ENCODE results near the gene PLEKHA4. TPM values are rescaled to one million over a fixed set of nuclear protein-coding genes. Genes with fewer than 3 reads are reported as not detected.
A peak's percentile ranks its signal among the peaks of the same experiment; 100 is the strongest.
"Not testable (repeated sequence)": the region's sequence is repeated elsewhere in the genome, so short reads cannot be mapped to it uniquely, and the experiment has no call there.

Gene PLEKHA4
- total RNA-seq, 1 donor from 2014 or later, result 22.2 TPM

- DNase-seq (peak; percentile 98), ATAC-seq (peak; percentile 75)
- intact Hi-C loops (cut with micrococcal nuclease), result no loop called here
Measured at GRCh38 chr19:48872182-48872883, 3.9 kb upstream of the PLEKHA4 start, which contains the start of gene PPP1R15A. Gene PPP1R15A, plus strand, starts transcription at chr19:48872421. Its CDS starts 813 bp downstream, at chr19:48873234.

- DNase-seq; intact Hi-C loops (cut with micrococcal nuclease); ATAC-seq: not testable (repeated sequence)
Measured at GRCh38 chr19:48871471-48872181, 3.2 kb upstream of the PLEKHA4 start.

GRCh38 chr19:48870048-48870447 is 1.6 kb upstream of the PLEKHA4 start:
- DNase-seq (no peak), ATAC-seq (no peak)
- intact Hi-C loops (cut with micrococcal nuclease), result no loop called here

DNA sequence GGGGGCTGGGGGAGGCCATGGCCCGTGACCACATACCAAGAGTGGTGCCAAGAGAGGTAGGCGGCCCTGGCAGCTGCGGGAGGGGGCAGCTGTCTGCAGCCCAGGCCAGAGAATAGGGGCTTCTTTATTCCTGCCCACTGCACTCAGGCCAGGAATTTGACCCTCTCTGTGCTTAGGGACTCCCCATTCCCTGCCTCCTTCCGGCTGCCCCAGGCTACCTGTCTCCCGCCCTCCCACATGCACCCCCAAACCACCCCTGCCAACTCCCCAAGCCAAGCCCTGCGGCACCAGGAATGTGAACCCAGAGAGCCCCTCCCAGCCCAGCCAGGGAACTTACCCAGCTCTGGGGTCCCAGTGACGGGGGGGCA is 687 bp downstream of the PLEKHA4 start:
- intact Hi-C loops (cut with micrococcal nuclease), result no loop called here
- ATAC-seq (no peak), DNase-seq (no peak)

DNA sequence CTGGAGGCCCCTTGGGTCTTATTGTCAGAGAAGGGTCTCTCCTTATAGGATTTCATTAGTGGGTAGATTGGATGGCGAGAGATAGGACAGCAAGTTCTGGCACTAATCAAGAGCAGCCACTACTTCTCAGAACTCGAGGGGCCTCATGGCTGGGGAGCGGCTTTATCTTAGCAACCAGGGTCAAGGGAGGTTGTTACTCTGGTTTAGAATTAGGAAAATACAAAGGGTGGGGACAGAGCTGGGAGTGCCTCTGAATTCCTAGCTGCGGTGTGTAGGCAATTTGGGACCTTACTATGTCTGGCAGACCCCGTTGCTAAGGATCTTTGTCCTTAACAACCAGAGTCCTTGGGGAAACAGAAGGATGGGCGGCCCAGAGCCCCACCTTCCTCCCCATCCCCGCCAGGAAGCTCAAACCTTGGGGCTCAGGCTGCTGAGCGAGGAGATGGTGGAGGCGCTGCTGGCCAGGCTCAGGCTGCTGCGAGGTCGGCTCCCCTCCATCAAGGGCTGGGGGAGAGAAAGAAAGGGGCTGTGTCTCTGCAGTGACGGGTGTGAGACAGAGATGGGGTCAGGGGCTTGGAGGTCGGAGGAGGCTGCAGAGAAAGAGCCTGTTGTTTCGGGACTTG is 1.2 kb downstream of the PLEKHA4 start:
- intact Hi-C loops (cut with micrococcal nuclease), result no loop called here
- ATAC-seq (no peak), DNase-seq (no peak)

DNA sequence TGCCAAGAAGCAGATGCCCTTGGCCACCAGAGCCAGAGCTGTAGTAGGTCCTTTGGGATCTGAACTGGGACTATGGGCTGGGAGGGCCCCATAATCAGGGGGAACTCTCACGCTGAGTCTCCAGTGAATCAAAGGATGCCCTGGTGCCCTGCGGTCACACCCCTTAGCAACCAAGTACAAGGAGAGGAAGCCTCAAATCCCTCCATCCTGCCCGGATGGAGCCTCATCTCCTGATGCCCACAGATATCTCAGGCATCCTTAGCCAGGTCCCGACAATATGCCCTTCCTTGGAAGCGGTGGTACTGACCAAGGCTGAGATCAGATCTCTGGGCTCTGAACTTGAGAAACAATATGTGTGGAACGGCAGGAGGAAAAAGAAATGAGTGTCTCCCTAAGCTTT is 1.7 kb downstream of the PLEKHA4 start:
- DNase-seq (no peak), ATAC-seq (no peak)
- intact Hi-C loops (cut with micrococcal nuclease), result no loop called here

DNA sequence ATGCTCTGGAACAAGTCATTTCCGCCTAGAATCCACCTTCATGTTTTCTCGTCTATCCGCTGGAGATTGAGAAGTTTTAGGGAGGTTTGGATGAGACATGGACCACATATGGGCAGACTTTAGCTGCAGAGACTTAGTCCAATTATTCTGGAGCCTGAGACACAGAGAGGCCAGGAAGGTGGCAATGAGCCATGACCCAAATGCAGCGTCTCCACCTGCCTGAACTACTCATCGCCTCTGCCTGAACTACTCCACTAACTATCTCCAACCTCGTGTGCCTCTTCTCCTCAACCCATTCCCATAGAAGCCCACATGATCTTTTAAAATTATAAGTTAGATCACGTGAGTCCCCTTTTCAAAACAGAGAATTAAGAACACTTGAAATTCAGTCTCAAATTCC is 5.6 kb downstream of the PLEKHA4 start:
- DNase-seq, result no peak
- intact Hi-C loops (cut with micrococcal nuclease), result no loop called here

GRCh38 chr19:48861313-48861712 is 7.1 kb downstream of the PLEKHA4 start:
- intact Hi-C loops (cut with micrococcal nuclease), result no loop called here
- DNase-seq (no peak), ATAC-seq (no peak)

More for the DNA sequence above, 5.6 kb downstream of the PLEKHA4 start:
- no peak for ATAC-seq

DNA sequence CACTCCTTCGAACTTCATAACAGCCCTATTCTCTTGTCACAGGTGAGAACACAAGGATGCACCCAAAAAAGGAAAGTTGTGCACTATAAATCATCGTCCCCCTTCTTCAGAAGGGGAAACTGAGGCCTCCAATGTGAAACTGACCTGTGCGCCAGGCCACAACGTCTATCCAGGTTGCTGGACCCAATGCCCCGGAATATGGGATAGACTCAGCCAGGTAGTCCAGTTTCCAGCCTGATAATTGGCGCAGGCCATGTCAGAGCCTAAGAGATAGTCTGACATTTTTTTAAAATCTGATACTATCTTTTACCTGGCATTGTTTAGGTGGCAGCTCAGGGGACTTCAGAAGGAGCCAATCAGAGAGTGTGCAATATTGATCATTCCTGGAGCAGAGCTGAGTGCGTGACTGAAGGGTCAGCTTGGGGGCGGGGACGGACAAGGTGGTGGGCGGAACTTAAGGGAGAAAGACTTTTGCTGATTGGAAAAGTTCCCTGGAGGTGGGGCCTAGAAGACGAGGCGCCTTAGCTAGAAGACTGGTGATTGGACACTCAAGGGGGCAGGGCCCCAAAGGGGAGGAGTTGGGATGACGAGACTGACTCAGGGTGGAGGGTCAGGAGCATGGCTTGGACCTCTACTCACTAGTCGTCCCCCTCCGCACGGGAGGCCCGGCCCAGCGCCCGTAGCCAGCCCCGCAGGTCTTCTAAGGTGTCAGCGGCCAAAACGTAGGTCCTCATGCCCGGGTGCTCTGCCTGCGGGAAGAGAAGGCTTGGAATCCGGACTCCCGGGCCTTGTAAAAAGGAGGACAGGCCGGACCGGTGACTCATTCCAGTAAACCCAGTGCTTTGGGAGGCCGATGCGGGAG is 8.5 kb downstream of the PLEKHA4 start:
- ATAC-seq (peak; percentile 45), DNase-seq (no peak)
- intact Hi-C loops (cut with micrococcal nuclease), result no loop called here

DNA sequence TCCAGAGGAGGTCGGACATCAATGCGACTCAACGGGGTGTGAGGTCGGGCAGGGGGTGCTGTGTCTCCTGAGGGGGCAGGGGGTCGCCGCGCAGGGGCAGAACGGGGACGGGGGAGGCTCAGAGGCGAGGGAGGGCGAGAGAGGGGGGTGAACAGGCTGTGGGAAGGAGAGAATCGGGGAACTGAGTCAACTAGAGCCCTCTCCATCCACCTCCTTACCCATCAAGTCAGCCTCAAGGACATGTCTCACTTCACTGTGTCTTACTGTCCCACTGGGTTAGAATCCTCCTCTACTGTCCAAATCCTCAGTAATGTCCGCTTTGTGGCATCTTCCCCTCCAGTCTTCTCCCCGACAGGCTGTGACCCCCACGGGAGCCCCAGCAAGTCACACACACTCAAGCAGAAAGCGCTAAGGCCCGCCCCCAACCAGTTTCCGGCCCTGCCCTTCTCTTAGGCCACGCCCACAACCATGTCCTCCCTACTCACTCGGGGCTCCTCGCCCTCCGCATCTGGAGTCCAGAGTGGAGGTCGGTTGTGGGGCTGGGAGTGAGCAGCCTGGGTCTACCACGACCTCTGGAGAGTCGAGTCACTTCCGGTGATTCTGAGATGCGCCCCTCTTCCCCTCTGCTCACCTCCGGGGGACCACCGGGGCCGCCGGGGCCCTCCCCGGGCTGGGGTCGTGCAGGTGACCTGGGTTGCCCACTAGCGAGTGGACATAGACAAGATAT is 9.3 kb downstream of the PLEKHA4 start:
- peak; percentile 53 for DNase-seq
- peak; percentile 57 for ATAC-seq
- intact Hi-C loops (cut with micrococcal nuclease), result no loop called here

- intact Hi-C loops (cut with micrococcal nuclease), result no loop called here
- no peak for DNase-seq
- no peak for ATAC-seq
Measured at GRCh38 chr19:48856921-48857320, 11.5 kb downstream of the PLEKHA4 start.

GRCh38 chr19:48854103-48854502 is 14.3 kb downstream of the PLEKHA4 start:
- DNase-seq (no peak), ATAC-seq (no peak)
- intact Hi-C loops (cut with micrococcal nuclease), result no loop called here

- DNase-seq (no peak), ATAC-seq (no peak)
- intact Hi-C loops (cut with micrococcal nuclease), result no loop called here
Measured at GRCh38 chr19:48853483-48853882, 14.9 kb downstream of the PLEKHA4 start.

DNA sequence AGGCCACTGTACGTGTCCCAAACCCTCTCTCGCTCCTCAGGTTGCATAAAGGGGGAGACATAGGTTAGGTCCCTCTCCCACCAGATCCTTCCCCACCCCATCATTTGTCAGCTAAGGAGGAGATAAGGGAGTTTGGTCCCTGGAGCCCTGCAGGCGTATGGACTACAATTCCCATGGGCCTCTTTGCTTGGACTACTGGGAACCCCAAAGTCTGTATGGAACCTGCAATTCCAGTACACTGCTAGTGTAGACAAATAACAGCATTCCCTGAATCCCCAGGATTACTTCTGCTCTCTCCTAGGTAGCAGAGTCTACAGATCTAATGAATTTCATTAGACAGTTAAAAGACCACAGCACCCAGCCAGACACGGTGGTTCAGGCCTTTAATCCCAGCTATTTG is 16.1 kb downstream of the PLEKHA4 start:
- DNase-seq, result no peak
- intact Hi-C loops (cut with micrococcal nuclease), result no loop called here
- no peak for ATAC-seq

DNA sequence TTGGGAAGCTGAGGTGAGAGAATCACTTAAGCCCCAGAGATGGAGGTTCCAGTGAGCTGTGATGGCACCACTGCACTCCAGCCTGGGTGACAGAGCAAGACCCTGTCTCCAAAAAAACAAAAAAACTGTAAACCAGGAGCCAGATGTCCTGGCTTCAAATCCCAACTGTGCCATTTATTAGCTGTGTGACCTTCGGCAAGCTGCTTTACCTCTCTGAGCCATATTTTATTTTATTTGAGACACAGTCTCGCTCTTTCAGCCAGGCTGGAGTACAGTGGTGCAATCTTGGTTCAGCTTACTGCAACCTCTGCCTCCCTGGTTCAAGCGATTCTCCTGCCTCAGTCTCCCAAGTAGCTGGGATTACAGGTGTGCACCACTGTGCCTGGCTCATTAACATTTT is 21.8 kb downstream of the PLEKHA4 start:
- DNase-seq; intact Hi-C loops (cut with micrococcal nuclease); ATAC-seq: not testable (repeated sequence)

DNA sequence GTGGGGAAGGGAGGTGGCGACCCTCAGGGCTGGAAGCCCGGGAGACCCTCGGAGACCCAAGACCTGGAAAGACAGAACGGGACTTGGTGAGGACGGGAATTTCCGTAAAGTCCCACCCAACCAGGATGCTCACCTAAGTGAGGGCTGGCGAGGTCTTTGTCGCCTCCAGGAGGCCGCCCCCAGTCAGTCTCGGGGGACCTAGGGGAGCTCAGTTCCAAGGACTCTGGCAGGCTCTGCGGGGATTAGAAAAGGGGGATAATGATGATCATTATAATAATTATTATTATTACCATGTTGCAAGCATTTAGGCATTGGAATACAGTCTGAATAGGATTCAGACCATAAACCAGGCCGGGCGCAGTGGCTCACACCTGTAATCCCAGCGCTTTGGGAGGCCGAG is 23.0 kb downstream of the PLEKHA4 start:
- ATAC-seq (no peak), DNase-seq (no peak)
- intact Hi-C loops (cut with micrococcal nuclease), result no loop called here

- intact Hi-C loops (cut with micrococcal nuclease), result loop anchor here (5.0 kb wide), 1 partner anchor 57 kb away; no protein-coding TSS in a partner anchor
- ATAC-seq (no peak), DNase-seq (no peak)
Measured at GRCh38 chr19:48844472-48844871, 23.9 kb downstream of the PLEKHA4 start.

- intact Hi-C loops (cut with micrococcal nuclease), result loop anchor here (5.0 kb wide), 1 partner anchor 55 kb away; no protein-coding TSS in a partner anchor
- ATAC-seq, result peak; percentile 57
Measured at GRCh38 chr19:48842789-48843162, 25.6 kb downstream of the PLEKHA4 start.

GRCh38 chr19:48841571-48841970 is 26.8 kb downstream of the PLEKHA4 start:
- intact Hi-C loops (cut with micrococcal nuclease), result loop anchor here (5.0 kb wide), 1 partner anchor 54 kb away; no protein-coding TSS in a partner anchor
- DNase-seq, result no peak
- no peak for ATAC-seq

More at GRCh38 chr19:48842789-48843162, 25.6 kb downstream of the PLEKHA4 start:
- DNase-seq, result no peak

All from left ventricle myocardium superior (tissue), 1 donor.